Cardiac muscle cell (in vitro differentiated cells and primary cell): ENCODE measurements around the gene SLC35B2. TPM values are rescaled to one million over a fixed set of nuclear protein-coding genes. Genes with fewer than 3 reads are reported as not detected.
"Not testable (repeated sequence)": the region's sequence is repeated elsewhere in the genome, so short reads cannot be mapped to it uniquely, and the experiment has no call there.

Source experiments
- DNase-seq, 2 donors: peaks; one replicate each; pipeline versions ENCODE4 v3.0.0 to v3.0.0-alpha.2; 2010 to 2017; ENCODE audit warnings: low read depth in 1 of 2, low spot score in 1 of 2
- H3K27ac ChIP-seq: fragments of 200-600 bp; sonication (generic); 2 replicates; pipeline ENCODE4 v1.5.1; 2016
- H3K27me3 ChIP-seq: fragments of 200-600 bp; sonication (generic); 2 replicates; pipeline ENCODE4 v1.6.0; 2016; ENCODE audit warnings: control low read depth
- H3K36me3 ChIP-seq: fragments of 200-600 bp; sonication (generic); 2 replicates; pipeline ENCODE4 v1.5.1; 2016; ENCODE audit warnings: control low read depth
- H3K4me1 ChIP-seq: fragments of 200-600 bp; sonication (generic); 2 replicates; pipeline ENCODE4 v1.8.1; 2017; ENCODE audit warnings: low read depth, mild to moderate bottlenecking, mixed run types
- H3K4me3 ChIP-seq: fragments of 200-600 bp; sonication (generic); 2 replicates; pipeline ENCODE4 v1.5.1; 2016; ENCODE audit warnings: mild to moderate bottlenecking
- H3K9me3 ChIP-seq: fragments of 200-600 bp; sonication (generic); 2 replicates; pipeline ENCODE4 v1.5.1; 2017; ENCODE audit warnings: low read depth, mild to moderate bottlenecking, control low read depth
- polyA plus RNA-seq: library from polyadenylated mRNA; unstranded; fragments of >200 nt; fragmentation: Nextera tagmentation; extraction: Ambion mirVana; gene quantifications from 2 replicates; pipeline ENCODE4 v1.2.1, GENCODE V29; 2016
- total RNA-seq: library from RNA; depleted of rRNA; stranded (reverse); fragments of >200 nt; gene quantifications from 2 replicates; pipeline ENCODE4 v1.2.3, GENCODE V29; 2016
- TF ChIP-seq, protein P1 (sequence below): IDR thresholded peaks from 2 replicates; pipeline ENCODE4 v1.5.1; 2012; ENCODE audit warnings: low read depth, mild to moderate bottlenecking, low read length

The SLC35B2 gene
- total and polyA plus RNA-seq, 2 experiments from 2014 or later, result 34.3 to 63.3 TPM

DNA sequence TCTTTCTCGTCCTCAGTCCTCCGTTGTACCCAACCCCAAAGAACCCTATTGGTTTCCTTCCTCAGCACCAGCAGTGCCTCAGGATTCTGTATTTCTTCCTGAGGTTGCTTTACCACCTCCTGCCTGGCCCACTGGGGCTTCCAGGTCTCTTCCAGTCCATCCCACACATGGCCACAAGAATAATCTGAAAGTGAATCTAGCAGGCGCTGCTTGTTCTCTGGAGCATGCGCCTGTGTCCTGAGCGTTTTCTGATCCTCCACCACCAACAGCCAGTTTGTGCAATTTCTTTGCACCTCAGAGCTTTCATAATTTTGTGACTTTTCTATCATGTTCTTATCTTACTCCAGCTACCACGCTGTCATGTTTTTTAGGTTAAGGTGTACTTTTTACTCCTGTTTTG is 22.1 kb downstream of the SLC35B2 start:
- Histone ChIP-seq H3K4me3 (no peak overlapping the region), H3K9me3 (no peaks in the 10 kb centered on the region), H3K27me3 (no peaks in the 10 kb centered on the region), H3K4me1 (peaks cover 20% of the 10 kb centered on the region), H3K27ac (peak overlapping the region; percentile 81), H3K36me3 (peaks cover 15% of the 10 kb centered on the region)
- TF ChIP-seq, protein P1, sequence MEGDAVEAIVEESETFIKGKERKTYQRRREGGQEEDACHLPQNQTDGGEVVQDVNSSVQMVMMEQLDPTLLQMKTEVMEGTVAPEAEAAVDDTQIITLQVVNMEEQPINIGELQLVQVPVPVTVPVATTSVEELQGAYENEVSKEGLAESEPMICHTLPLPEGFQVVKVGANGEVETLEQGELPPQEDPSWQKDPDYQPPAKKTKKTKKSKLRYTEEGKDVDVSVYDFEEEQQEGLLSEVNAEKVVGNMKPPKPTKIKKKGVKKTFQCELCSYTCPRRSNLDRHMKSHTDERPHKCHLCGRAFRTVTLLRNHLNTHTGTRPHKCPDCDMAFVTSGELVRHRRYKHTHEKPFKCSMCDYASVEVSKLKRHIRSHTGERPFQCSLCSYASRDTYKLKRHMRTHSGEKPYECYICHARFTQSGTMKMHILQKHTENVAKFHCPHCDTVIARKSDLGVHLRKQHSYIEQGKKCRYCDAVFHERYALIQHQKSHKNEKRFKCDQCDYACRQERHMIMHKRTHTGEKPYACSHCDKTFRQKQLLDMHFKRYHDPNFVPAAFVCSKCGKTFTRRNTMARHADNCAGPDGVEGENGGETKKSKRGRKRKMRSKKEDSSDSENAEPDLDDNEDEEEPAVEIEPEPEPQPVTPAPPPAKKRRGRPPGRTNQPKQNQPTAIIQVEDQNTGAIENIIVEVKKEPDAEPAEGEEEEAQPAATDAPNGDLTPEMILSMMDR, result no peak
- DNase-seq, result no peak

DNA sequence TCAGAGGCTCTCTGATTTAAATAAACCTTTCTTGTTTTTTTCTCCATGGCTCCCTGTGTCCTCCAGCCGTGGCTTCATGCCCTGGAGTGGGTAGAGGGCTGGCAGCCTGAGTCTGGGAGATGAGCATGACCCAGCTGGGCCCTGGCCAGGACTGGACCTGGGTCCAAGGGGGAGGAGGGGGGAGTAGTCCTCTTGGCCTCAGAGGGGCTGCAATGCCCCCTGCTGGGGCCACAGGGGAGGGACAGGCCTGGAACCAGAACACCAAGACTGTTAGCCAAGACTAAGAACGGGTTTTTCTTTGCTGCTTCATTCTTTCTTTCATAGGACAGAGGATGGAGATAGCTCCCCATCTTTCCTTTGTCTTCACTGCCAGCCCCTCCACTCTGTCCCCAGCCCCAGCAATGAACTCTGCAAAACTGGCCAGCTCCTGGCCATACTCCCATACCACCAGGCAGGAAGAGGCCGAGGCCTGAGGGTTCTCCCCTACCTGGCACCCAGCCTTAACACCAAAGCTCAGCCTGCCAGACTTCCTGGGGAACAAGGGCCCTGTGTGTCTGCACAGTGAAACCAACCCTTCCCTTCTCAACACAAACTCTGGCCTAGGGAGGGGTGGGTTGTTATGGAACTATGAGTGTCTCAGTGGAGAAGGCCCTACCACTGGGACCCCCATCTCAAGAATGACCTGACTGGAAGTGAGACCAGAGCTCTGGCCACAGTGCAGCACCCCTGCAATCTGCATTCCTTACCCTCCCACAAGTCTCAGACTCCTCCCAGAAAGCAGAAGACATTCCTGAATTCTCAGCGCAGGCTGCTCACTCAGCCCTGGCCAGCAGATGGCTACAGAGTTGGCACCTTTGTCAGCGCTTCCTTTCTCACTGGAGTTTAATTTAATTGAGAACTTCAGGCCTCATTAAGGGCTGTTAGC is 23.0 kb downstream of the SLC35B2 start:
- H3K27me3 ChIP-seq, result no peaks in the 10 kb centered on the region
- peak; percentile 68 to 89 for DNase-seq
- TF ChIP-seq, protein P1, result peak; percentile 95
- H3K9me3 ChIP-seq, result no peaks in the 10 kb centered on the region
- no peak overlapping the region for H3K4me3 ChIP-seq
- peak overlapping the region; percentile 81 for H3K27ac ChIP-seq
- peaks cover 20% of the 10 kb centered on the region for H3K4me1 ChIP-seq
- H3K36me3 ChIP-seq, result peaks cover 15% of the 10 kb centered on the region

DNA sequence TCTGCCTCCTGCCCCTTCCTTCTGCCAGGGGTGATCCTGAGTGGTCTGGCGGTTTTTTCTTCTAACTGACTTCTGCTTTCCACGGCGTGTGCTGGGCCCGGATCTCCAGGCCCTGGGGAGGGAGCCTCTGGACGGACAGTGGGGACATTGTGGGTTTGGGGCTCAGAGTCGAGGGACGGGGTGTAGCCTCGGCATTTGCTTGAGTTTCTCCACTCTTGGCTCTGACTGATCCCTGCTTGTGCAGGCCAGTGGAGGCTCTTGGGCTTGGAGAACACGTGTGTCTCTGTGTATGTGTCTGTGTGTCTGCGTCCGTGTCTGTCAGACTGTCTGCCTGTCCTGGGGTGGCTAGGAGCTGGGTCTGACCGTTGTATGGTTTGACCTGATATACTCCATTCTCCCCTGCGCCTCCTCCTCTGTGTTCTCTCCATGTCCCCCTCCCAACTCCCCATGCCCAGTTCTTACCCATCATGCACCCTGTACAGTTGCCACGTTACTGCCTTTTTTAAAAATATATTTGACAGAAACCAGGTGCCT is 23.7 kb downstream of the SLC35B2 start:
- no peak for DNase-seq
- no peak overlapping the region for H3K4me3 ChIP-seq
- peak overlapping the region; percentile 81 for H3K27ac ChIP-seq
- no peaks in the 10 kb centered on the region for H3K9me3 ChIP-seq
- TF ChIP-seq, protein P1, result no peak
- H3K36me3 ChIP-seq, result peaks cover 15% of the 10 kb centered on the region
- no peaks in the 10 kb centered on the region for H3K27me3 ChIP-seq
- peaks cover 20% of the 10 kb centered on the region for H3K4me1 ChIP-seq

DNA sequence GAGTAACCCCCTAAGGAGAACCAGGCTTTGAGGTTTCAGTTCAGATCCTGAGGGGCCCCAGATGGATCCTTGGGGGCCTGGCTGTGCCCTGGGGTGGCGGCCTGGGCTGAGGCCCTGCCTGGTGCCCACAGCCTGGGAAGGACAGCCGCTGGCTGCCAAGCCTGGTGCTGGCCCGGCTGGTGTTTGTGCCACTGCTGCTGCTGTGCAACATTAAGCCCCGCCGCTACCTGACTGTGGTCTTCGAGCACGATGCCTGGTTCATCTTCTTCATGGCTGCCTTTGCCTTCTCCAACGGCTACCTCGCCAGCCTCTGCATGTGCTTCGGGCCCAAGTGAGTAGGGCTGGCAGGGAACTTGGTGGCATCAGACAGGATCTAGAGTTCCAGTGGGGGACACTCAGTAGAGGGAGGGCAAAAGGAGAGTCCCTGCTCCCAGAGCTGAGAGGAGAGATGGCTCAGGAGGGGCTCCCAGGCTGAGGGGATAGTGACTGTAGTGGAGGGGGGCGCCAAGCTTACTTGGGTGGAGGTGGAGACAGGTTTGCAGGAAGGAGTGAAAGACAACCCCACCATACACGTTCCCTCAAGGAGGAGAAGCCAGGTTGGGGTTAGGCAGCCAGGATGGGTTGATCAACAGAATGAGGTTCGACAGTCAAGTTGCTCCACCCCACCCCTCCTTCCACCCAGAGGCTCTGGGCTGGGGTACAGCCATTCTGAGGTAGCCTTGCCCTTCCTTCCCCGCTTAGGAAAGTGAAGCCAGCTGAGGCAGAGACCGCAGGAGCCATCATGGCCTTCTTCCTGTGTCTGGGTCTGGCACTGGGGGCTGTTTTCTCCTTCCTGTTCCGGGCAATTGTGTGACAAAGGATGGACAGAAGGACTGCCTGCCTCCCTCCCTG is 24.4 kb downstream of the SLC35B2 start:
- no peak for DNase-seq
- H3K9me3 ChIP-seq, result no peaks in the 10 kb centered on the region
- TF ChIP-seq, protein P1, result no peak

DNA sequence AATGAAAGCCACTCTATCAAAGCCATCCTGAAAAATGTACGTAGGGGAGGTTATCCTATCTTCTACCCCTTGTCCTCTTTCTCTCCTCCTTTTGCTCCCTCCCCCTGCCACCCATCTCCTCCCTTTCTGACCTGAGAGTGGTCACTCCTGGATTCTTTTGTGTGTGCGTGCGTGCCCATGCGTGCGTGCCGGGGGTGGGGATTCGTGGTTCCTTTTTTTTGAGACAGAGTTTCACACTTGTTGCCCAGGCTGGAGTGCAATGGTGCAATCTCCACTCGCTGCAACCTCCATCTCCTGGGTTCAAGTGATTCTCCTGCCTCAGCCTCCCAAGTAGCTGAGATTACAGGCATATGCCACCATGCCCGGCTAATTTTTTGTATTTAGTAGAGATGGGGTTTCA is 25.9 kb downstream of the SLC35B2 start:
- H3K4me3 ChIP-seq, H3K27ac ChIP-seq, DNase-seq, H3K27me3 ChIP-seq, H3K9me3 ChIP-seq: not testable (repeated sequence)
- H3K36me3 ChIP-seq, result peaks cover 15% of the 10 kb centered on the region
- H3K4me1 ChIP-seq, result peaks cover 35% of the 10 kb centered on the region

More for the DNA sequence above, 24.4 kb downstream of the SLC35B2 start:
- H3K4me1 ChIP-seq, result peaks cover 24% of the 10 kb centered on the region
- peak overlapping the region; percentile 81 for H3K27ac ChIP-seq
- H3K27me3 ChIP-seq, result no peaks in the 10 kb centered on the region
- H3K4me3 ChIP-seq, result no peak overlapping the region
- H3K36me3 ChIP-seq, result peaks cover 15% of the 10 kb centered on the region
